Peyer's patch (tissue), 4 donors: Measurements from ENCODE around the gene APC.

ENCODE experiments used
- CTCF ChIP-seq, 6 experiments: fragments of 450-650 bp in 4 of 6; fragments of 200-600 bp in 2 of 6; sonication (generic) in 1 of 6; IDR thresholded peaks; one replicate each; pipeline ENCODE4 v1.5.1; 2017 to 2019; ENCODE audit warnings: antibody characterized with exemption in 6 of 6, mild to moderate bottlenecking in 3 of 6, moderate library complexity in 1 of 6
- POLR2A ChIP-seq, 2 donors: fragments of 450-650 bp; IDR thresholded peaks; one replicate each; pipeline ENCODE4 v1.5.1; 2017; ENCODE audit warnings: antibody characterized with exemption in 2 of 2, mild to moderate bottlenecking in 2 of 2, moderate library complexity in 2 of 2

DNA sequence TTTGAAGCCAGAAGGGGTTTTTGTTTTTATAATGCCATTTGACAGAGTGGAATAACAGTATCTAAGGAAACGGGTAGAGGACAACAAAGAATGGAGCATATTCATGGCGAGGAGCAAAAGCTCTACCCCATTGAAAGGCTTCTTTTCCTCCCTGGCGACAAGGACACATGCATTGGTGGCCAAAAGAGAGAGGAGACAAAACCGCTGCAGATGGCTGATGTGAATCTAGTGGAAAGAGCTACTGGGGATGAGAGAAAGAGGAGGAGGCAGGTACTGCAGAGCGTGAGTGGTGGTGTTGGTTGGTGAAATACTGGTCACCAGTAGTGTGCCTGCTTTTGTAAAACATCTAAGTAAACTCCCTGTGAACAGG lies 491 bp downstream of the APC start:
- TF ChIP-seq CTCF (IDR thresholded peaks at IDR 0.05) (no peak), POLR2A (IDR thresholded peaks at IDR 0.05) (no peak)
